Large intestine (tissue), 3 donors: ENCODE results near the gene SENP3. TPM values are rescaled to one million over a fixed set of nuclear protein-coding genes. Genes with fewer than 3 reads are reported as not detected.
A peak's percentile ranks its signal among the peaks of the same experiment; 100 is the strongest.

Experiments
- DNase-seq, 2 donors: peaks; one replicate each; pipeline versions ENCODE4 v3.0.0 to v3.0.0-alpha.2; 2013
- H3K27ac ChIP-seq: one replicate; pipeline ENCODE4 v1.5.1; 2013; ENCODE audit warnings: low read length
- H3K27me3 ChIP-seq: 2 replicates; pipeline ENCODE4 v1.6.1; 2013; ENCODE audit warnings: low read length; ENCODE audit not compliant: control insufficient read depth, insufficient read depth
- H3K36me3 ChIP-seq: 2 replicates; pipeline ENCODE4 v1.6.1; 2013; ENCODE audit warnings: low read length; ENCODE audit not compliant: control insufficient read depth, insufficient read depth
- H3K4me1 ChIP-seq: one replicate; pipeline ENCODE4 v1.6.1; 2013; ENCODE audit warnings: low read length; ENCODE audit not compliant: control insufficient read depth, insufficient read depth
- H3K4me3 ChIP-seq: one replicate; pipeline ENCODE4 v1.5.1; 2013; ENCODE audit warnings: low read length
- H3K9me3 ChIP-seq: one replicate; pipeline ENCODE4 v1.6.1; 2013; ENCODE audit warnings: mild to moderate bottlenecking, low read depth, low read length, moderate library complexity; ENCODE audit not compliant: control insufficient read depth
- WGBS: methylation state at CpG from one replicate; pipeline ENCODE4 v1.1.5; 2013; ENCODE audit warnings: low lambda C conversion rate; ENCODE audit not compliant: insufficient coverage; 5-methylcytosine and 5-hydroxymethylcytosine counted together
- polyA plus RNA-seq: library from polyadenylated mRNA; unstranded; fragments of 120-200 nt; gene quantifications from one replicate; pipeline ENCODE4 v1.2.1, GENCODE V29; 2013

The SENP3 gene
- polyA plus RNA-seq, 1 donor, result 47.7 TPM

- Histone ChIP-seq H3K4me3 (no peak overlapping the region), H3K4me1 (peaks cover 66% of the 10 kb centered on the region), H3K27me3 (no peaks in the 10 kb centered on the region), H3K27ac (peak overlapping the region; percentile 93), H3K36me3 (peaks cover 67% of the 10 kb centered on the region), H3K9me3 (peaks cover 7% of the 10 kb centered on the region)
- WGBS, result no CpG with 5 or more reads among the region's 17 CpGs
- DNase-seq, result no peak
Measured at GRCh38 chr17:7577327-7578199, 15.8 kb downstream of the SENP3 start.

- Histone ChIP-seq H3K4me1 (peaks cover 75% of the 10 kb centered on the region), H3K4me3 (peak within 1 kb of the TSS; percentile 49), H3K27me3 (no peaks in the 10 kb centered on the region), H3K27ac (peak within 1 kb of the TSS; percentile 93), H3K36me3 (peaks cover 64% of the 10 kb centered on the region), H3K9me3 (peaks cover 8% of the 10 kb centered on the region)
- no CpG with 5 or more reads among the region's 7 CpGs for WGBS
- peak; percentile 98 to 99 for DNase-seq
Measured at GRCh38 chr17:7579001-7579833, 17.5 kb downstream of the SENP3 start, which contains the start of gene CD68. TSS of gene CD68 (plus strand) at chr17:7579638. CDS start at chr17:7579678, 40 bp downstream.

- H3K4me3 ChIP-seq, result peak overlapping the region; percentile 49
- peaks cover 8% of the 10 kb centered on the region for H3K9me3 ChIP-seq
- peaks cover 56% of the 10 kb centered on the region for H3K36me3 ChIP-seq
- WGBS, result no CpG with 5 or more reads among the region's 12 CpGs
- no peaks in the 10 kb centered on the region for H3K27me3 ChIP-seq
- peak overlapping the region; percentile 93 for H3K27ac ChIP-seq
- peaks cover 75% of the 10 kb centered on the region for H3K4me1 ChIP-seq
- peak in 1 of 2 donors; percentile 48 for DNase-seq
Measured at GRCh38 chr17:7579834-7580603, 18.3 kb downstream of the SENP3 start.

DNA sequence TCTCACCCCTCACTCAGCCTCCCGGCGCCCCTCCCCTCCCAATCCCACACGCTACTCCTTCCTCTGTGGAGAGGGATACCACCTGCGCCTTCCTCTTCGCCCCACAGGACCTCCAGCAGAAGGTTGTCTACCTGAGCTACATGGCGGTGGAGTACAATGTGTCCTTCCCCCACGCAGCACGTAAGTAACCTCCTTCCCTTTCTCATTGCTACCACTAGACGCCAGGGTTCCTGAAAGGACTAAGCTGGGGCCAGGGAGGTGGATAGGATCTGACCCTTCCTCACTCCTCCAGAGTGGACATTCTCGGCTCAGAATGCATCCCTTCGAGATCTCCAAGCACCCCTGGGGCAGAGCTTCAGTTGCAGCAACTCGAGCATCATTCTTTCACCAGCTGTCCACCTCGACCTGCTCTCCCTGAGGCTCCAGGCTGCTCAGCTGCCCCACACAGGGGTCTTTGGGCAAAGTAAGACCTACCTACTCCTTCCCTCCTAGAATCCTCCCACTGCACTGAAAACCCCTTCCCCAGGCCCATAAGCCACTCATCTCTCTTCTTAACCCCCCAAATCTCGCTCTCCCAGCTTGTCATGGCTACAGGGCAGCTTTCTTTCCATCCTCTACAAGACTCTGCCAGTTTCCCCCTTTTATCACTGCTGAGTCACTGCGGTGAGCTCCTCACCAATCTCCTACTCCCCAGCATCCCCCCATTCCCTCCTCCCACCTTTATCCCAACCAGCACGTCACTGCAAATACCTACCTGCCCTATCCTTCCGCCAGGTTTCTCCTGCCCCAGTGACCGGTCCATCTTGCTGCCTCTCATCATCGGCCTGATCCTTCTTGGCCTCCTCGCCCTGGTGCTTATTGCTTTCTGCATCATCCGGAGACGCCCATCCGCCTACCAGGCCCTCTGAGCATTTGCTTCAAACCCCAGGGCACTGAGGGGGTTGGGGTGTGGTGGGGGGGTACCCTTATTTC lies 19.2 kb downstream of the SENP3 start:
- peaks cover 8% of the 10 kb centered on the region for H3K9me3 ChIP-seq
- H3K4me3 ChIP-seq, result peak overlapping the region; percentile 49
- no peak for DNase-seq
- H3K36me3 ChIP-seq, result peaks cover 51% of the 10 kb centered on the region
- H3K27ac ChIP-seq, result peak overlapping the region; percentile 93
- peaks cover 70% of the 10 kb centered on the region for H3K4me1 ChIP-seq
- 92% methylated on average over 2 of the region's 23 CpGs for WGBS
- H3K27me3 ChIP-seq, result no peaks in the 10 kb centered on the region

- Histone ChIP-seq H3K9me3 (peaks cover 8% of the 10 kb centered on the region), H3K4me3 (peak overlapping the region; percentile 67), H3K4me1 (peaks cover 56% of the 10 kb centered on the region), H3K27ac (peak overlapping the region; percentile 94), H3K36me3 (peaks cover 43% of the 10 kb centered on the region), H3K27me3 (no peaks in the 10 kb centered on the region)
- no peak for DNase-seq
- no CpG with 5 or more reads among the region's 36 CpGs for WGBS
Measured at GRCh38 chr17:7582396-7583252, 20.9 kb downstream of the SENP3 start.

GRCh38 chr17:7583253-7584109 lies 21.8 kb downstream of the SENP3 start, which contains the start of gene MPDU1:
TSS of gene MPDU1 (plus strand) at chr17:7583852. CDS start at chr17:7583863, 11 bp downstream.
- Histone ChIP-seq H3K36me3 (peaks cover 42% of the 10 kb centered on the region), H3K27me3 (no peaks in the 10 kb centered on the region), H3K4me1 (peaks cover 49% of the 10 kb centered on the region), H3K9me3 (peaks cover 8% of the 10 kb centered on the region), H3K4me3 (peak within 1 kb of the TSS; percentile 67), H3K27ac (peak within 1 kb of the TSS; percentile 94)
- WGBS, result no CpG with 5 or more reads among the region's 69 CpGs
- peak; percentile 97 to 98 for DNase-seq

- 100% methylated on average over 1 of the region's 9 CpGs for WGBS
- Histone ChIP-seq H3K27ac (no peak overlapping the region), H3K36me3 (peaks cover 48% of the 10 kb centered on the region), H3K4me1 (peaks cover 34% of the 10 kb centered on the region), H3K9me3 (peaks cover 8% of the 10 kb centered on the region), H3K4me3 (no peak overlapping the region), H3K27me3 (no peaks in the 10 kb centered on the region)
- peak in 1 of 2 donors; percentile 57 for DNase-seq
Measured at GRCh38 chr17:7586673-7587419, 25.1 kb downstream of the SENP3 start.
